ENCODE data around the gene KLHL36.
"Not testable (repeated sequence)": the region's sequence is repeated elsewhere in the genome, so short reads cannot be mapped to it uniquely, and the experiment has no call there.

The KLHL36 gene

GRCh38 chr16:84630009-84630408 is 18.3 kb upstream of the KLHL36 start:
- no peaks in the 10 kb centered on the region for H3K36me3 ChIP-seq (ENCODE audit: control insufficient read depth in 5 of 5, insufficient read depth in 5 of 5, low read length in 5 of 5)
- no peaks in the 10 kb centered on the region for H3K9me3 ChIP-seq (ENCODE audit: control insufficient read depth in 5 of 5, low read length in 5 of 5)
- no peak overlapping the region for H3K9ac ChIP-seq (ENCODE audit: low read length in 5 of 5)
- no peak overlapping the region for H3K4me3 ChIP-seq (ENCODE audit: low read depth in 1 of 5, low read length in 5 of 5)
- no peak overlapping the region for H3K27ac ChIP-seq (ENCODE audit: low read depth, low read length)
- H3K4me1 ChIP-seq (ENCODE audit: control insufficient read depth in 5 of 5, insufficient read depth in 5 of 5, low read length in 5 of 5): peaks cover 5 to 17% (median 14%) of the 10 kb centered on the region in 5 donors
- no peaks in the 10 kb centered on the region for H3K27me3 ChIP-seq (ENCODE audit: control insufficient read depth in 5 of 5, insufficient read depth in 4 of 5, low read length in 5 of 5)

GRCh38 chr16:84630446-84631152 is 17.7 kb upstream of the KLHL36 start:
- Histone ChIP-seq H3K9ac (ENCODE audit: low read length in 5 of 5) (no peak overlapping the region), H3K27ac (ENCODE audit: low read depth, low read length) (no peak overlapping the region)

GRCh38 chr16:84631153-84631466 is 17.2 kb upstream of the KLHL36 start:
- peaks cover 7 to 27% (median 23%) of the 10 kb centered on the region in 5 donors for H3K4me1 ChIP-seq (ENCODE audit: control insufficient read depth in 5 of 5, insufficient read depth in 5 of 5, low read length in 5 of 5)
- no peak overlapping the region for H3K27ac ChIP-seq (ENCODE audit: low read depth, low read length)
- H3K9me3 ChIP-seq (ENCODE audit: control insufficient read depth in 5 of 5, low read length in 5 of 5): no peaks in the 10 kb centered on the region
- H3K4me3 ChIP-seq (ENCODE audit: low read depth in 1 of 5, low read length in 5 of 5): no peak overlapping the region
- no peak overlapping the region for H3K9ac ChIP-seq (ENCODE audit: low read length in 5 of 5)
- no peaks in the 10 kb centered on the region for H3K27me3 ChIP-seq (ENCODE audit: control insufficient read depth in 5 of 5, insufficient read depth in 4 of 5, low read length in 5 of 5)
- no peaks in the 10 kb centered on the region for H3K36me3 ChIP-seq (ENCODE audit: control insufficient read depth in 5 of 5, insufficient read depth in 5 of 5, low read length in 5 of 5)

More at GRCh38 chr16:84630446-84631152, 17.7 kb upstream of the KLHL36 start:
- Histone ChIP-seq H3K4me3 (ENCODE audit: low read depth in 1 of 5, low read length in 5 of 5) (no peak overlapping the region), H3K4me1 (ENCODE audit: control insufficient read depth in 5 of 5, insufficient read depth in 5 of 5, low read length in 5 of 5) (peaks cover 5 to 22% (median 20%) of the 10 kb centered on the region in 5 donors), H3K9me3 (ENCODE audit: control insufficient read depth in 5 of 5, low read length in 5 of 5) (no peaks in the 10 kb centered on the region), H3K36me3 (ENCODE audit: control insufficient read depth in 5 of 5, insufficient read depth in 5 of 5, low read length in 5 of 5) (no peaks in the 10 kb centered on the region), H3K27me3 (ENCODE audit: control insufficient read depth in 5 of 5, insufficient read depth in 4 of 5, low read length in 5 of 5) (no peaks in the 10 kb centered on the region)

- no peak overlapping the region for H3K9ac ChIP-seq (ENCODE audit: low read length in 5 of 5)
- no peak overlapping the region for H3K4me3 ChIP-seq (ENCODE audit: low read depth in 1 of 5, low read length in 5 of 5)
- no peaks in the 10 kb centered on the region for H3K9me3 ChIP-seq (ENCODE audit: control insufficient read depth in 5 of 5, low read length in 5 of 5)
- H3K36me3 ChIP-seq (ENCODE audit: control insufficient read depth in 5 of 5, insufficient read depth in 5 of 5, low read length in 5 of 5): no peaks in the 10 kb centered on the region
- peaks cover 7 to 28% (median 23%) of the 10 kb centered on the region in 5 donors for H3K4me1 ChIP-seq (ENCODE audit: control insufficient read depth in 5 of 5, insufficient read depth in 5 of 5, low read length in 5 of 5)
- H3K27ac ChIP-seq (ENCODE audit: low read depth, low read length): no peak overlapping the region
- no peaks in the 10 kb centered on the region for H3K27me3 ChIP-seq (ENCODE audit: control insufficient read depth in 5 of 5, insufficient read depth in 4 of 5, low read length in 5 of 5)
Observed at GRCh38 chr16:84631886-84632285, 16.4 kb upstream of the KLHL36 start.

GRCh38 chr16:84632862-84633261 is 15.4 kb upstream of the KLHL36 start:
- H3K9ac ChIP-seq (ENCODE audit: low read length in 5 of 5); H3K36me3 ChIP-seq (ENCODE audit: control insufficient read depth in 5 of 5, insufficient read depth in 5 of 5, low read length in 5 of 5); H3K9me3 ChIP-seq (ENCODE audit: control insufficient read depth in 5 of 5, low read length in 5 of 5); H3K27ac ChIP-seq (ENCODE audit: low read depth, low read length); H3K27me3 ChIP-seq (ENCODE audit: control insufficient read depth in 5 of 5, insufficient read depth in 4 of 5, low read length in 5 of 5); H3K4me3 ChIP-seq (ENCODE audit: low read depth in 1 of 5, low read length in 5 of 5): not testable (repeated sequence)
- peaks cover 7 to 29% (median 23%) of the 10 kb centered on the region in 5 donors for H3K4me1 ChIP-seq (ENCODE audit: control insufficient read depth in 5 of 5, insufficient read depth in 5 of 5, low read length in 5 of 5)

- peaks cover 7 to 34% (median 23%) of the 10 kb centered on the region in 5 donors for H3K4me1 ChIP-seq (ENCODE audit: control insufficient read depth in 5 of 5, insufficient read depth in 5 of 5, low read length in 5 of 5)
- peak overlapping the region; percentile 50 for H3K27ac ChIP-seq (ENCODE audit: low read depth, low read length)
- no peak overlapping the region for H3K4me3 ChIP-seq (ENCODE audit: low read depth in 1 of 5, low read length in 5 of 5)
- peak overlapping the region in 1 of 5 donors; percentile 68 for H3K9ac ChIP-seq (ENCODE audit: low read length in 5 of 5)
- H3K27me3 ChIP-seq (ENCODE audit: control insufficient read depth in 5 of 5, insufficient read depth in 4 of 5, low read length in 5 of 5): no peaks in the 10 kb centered on the region
- no peaks in the 10 kb centered on the region for H3K36me3 ChIP-seq (ENCODE audit: control insufficient read depth in 5 of 5, insufficient read depth in 5 of 5, low read length in 5 of 5)
- H3K9me3 ChIP-seq (ENCODE audit: control insufficient read depth in 5 of 5, low read length in 5 of 5): no peaks in the 10 kb centered on the region
Observed at GRCh38 chr16:84633622-84634021, 14.7 kb upstream of the KLHL36 start.

- no peaks in the 10 kb centered on the region for H3K27me3 ChIP-seq (ENCODE audit: control insufficient read depth in 5 of 5, insufficient read depth in 4 of 5, low read length in 5 of 5)
- peak overlapping the region in 2 of 5 donors; percentile 7 to 20 for H3K9ac ChIP-seq (ENCODE audit: low read length in 5 of 5)
- peaks cover 7 to 34% (median 23%) of the 10 kb centered on the region in 5 donors for H3K4me1 ChIP-seq (ENCODE audit: control insufficient read depth in 5 of 5, insufficient read depth in 5 of 5, low read length in 5 of 5)
- no peaks in the 10 kb centered on the region for H3K9me3 ChIP-seq (ENCODE audit: control insufficient read depth in 5 of 5, low read length in 5 of 5)
- peak overlapping the region; percentile 55 for H3K27ac ChIP-seq (ENCODE audit: low read depth, low read length)
- no peak overlapping the region for H3K4me3 ChIP-seq (ENCODE audit: low read depth in 1 of 5, low read length in 5 of 5)
- no peaks in the 10 kb centered on the region for H3K36me3 ChIP-seq (ENCODE audit: control insufficient read depth in 5 of 5, insufficient read depth in 5 of 5, low read length in 5 of 5)
Observed at GRCh38 chr16:84635702-84636101, 12.6 kb upstream of the KLHL36 start.

- no peaks in the 10 kb centered on the region for H3K9me3 ChIP-seq (ENCODE audit: control insufficient read depth in 5 of 5, low read length in 5 of 5)
- no peak overlapping the region for H3K9ac ChIP-seq (ENCODE audit: low read length in 5 of 5)
- peaks cover 12 to 50% (median 34%) of the 10 kb centered on the region in 5 donors for H3K4me1 ChIP-seq (ENCODE audit: control insufficient read depth in 5 of 5, insufficient read depth in 5 of 5, low read length in 5 of 5)
- no peak overlapping the region for H3K27ac ChIP-seq (ENCODE audit: low read depth, low read length)
- no peaks in the 10 kb centered on the region for H3K27me3 ChIP-seq (ENCODE audit: control insufficient read depth in 5 of 5, insufficient read depth in 4 of 5, low read length in 5 of 5)
- no peaks in the 10 kb centered on the region for H3K36me3 ChIP-seq (ENCODE audit: control insufficient read depth in 5 of 5, insufficient read depth in 5 of 5, low read length in 5 of 5)
- no peak overlapping the region for H3K4me3 ChIP-seq (ENCODE audit: low read depth in 1 of 5, low read length in 5 of 5)
Observed at GRCh38 chr16:84637709-84638108, 10.6 kb upstream of the KLHL36 start.

- no peaks in the 10 kb centered on the region for H3K27me3 ChIP-seq (ENCODE audit: control insufficient read depth in 5 of 5, insufficient read depth in 4 of 5, low read length in 5 of 5)
- H3K9me3 ChIP-seq (ENCODE audit: control insufficient read depth in 5 of 5, low read length in 5 of 5): no peaks in the 10 kb centered on the region
- H3K36me3 ChIP-seq (ENCODE audit: control insufficient read depth in 5 of 5, insufficient read depth in 5 of 5, low read length in 5 of 5): no peaks in the 10 kb centered on the region
- no peak overlapping the region for H3K27ac ChIP-seq (ENCODE audit: low read depth, low read length)
- H3K4me3 ChIP-seq (ENCODE audit: low read depth in 1 of 5, low read length in 5 of 5): no peak overlapping the region
- no peak overlapping the region for H3K9ac ChIP-seq (ENCODE audit: low read length in 5 of 5)
- peaks cover 12 to 50% (median 32%) of the 10 kb centered on the region in 5 donors for H3K4me1 ChIP-seq (ENCODE audit: control insufficient read depth in 5 of 5, insufficient read depth in 5 of 5, low read length in 5 of 5)
Observed at GRCh38 chr16:84638231-84638806, 10.0 kb upstream of the KLHL36 start.

- Histone ChIP-seq H3K4me3 (ENCODE audit: low read depth in 1 of 5, low read length in 5 of 5) (no peak overlapping the region), H3K9me3 (ENCODE audit: control insufficient read depth in 5 of 5, low read length in 5 of 5) (no peaks in the 10 kb centered on the region), H3K36me3 (ENCODE audit: control insufficient read depth in 5 of 5, insufficient read depth in 5 of 5, low read length in 5 of 5) (no peaks in the 10 kb centered on the region), H3K27ac (ENCODE audit: low read depth, low read length) (no peak overlapping the region), H3K27me3 (ENCODE audit: control insufficient read depth in 5 of 5, insufficient read depth in 4 of 5, low read length in 5 of 5) (no peaks in the 10 kb centered on the region), H3K4me1 (ENCODE audit: control insufficient read depth in 5 of 5, insufficient read depth in 5 of 5, low read length in 5 of 5) (peaks cover 9 to 44% (median 26%) of the 10 kb centered on the region in 5 donors), H3K9ac (ENCODE audit: low read length in 5 of 5) (no peak overlapping the region)
Observed at GRCh38 chr16:84640145-84640544, 8.2 kb upstream of the KLHL36 start.
